Measurements from ENCODE around the gene COL11A2. TPM values are rescaled to one million over a fixed set of nuclear protein-coding genes. Genes with fewer than 3 reads are reported as not detected.

The COL11A2 gene
- total RNA-seq, 1 experiment from 2014 or later: 3.7 TPM

DNA sequence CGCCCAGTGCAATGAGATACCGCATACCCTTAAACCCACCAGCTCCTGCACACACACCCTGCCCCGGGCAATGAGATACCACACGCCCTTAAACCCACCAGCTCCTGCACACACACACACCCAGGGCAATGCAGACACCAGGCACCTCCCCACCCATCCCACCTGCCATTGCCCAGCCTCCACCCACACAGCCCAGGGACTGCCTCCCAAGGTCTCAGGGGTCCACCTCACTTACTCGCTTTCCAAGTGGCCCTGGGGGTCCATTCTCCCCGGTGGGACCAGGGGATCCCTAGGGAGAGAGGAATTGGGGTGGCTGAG is 24.0 kb downstream of the COL11A2 start:
- TF ChIP-seq, protein P1, sequence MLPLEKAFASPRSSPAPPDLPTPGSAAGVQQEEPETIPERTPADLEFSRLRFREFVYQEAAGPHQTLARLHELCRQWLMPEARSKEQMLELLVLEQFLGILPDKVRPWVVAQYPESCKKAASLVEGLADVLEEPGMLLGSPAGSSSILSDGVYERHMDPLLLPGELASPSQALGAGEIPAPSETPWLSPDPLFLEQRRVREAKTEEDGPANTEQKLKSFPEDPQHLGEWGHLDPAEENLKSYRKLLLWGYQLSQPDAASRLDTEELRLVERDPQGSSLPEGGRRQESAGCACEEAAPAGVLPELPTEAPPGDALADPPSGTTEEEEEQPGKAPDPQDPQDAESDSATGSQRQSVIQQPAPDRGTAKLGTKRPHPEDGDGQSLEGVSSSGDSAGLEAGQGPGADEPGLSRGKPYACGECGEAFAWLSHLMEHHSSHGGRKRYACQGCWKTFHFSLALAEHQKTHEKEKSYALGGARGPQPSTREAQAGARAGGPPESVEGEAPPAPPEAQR (CRISPR knock-in tag; IDR thresholded peaks at IDR 0.05): no peak
- TF ChIP-seq JAZF1 (CRISPR knock-in tag; IDR thresholded peaks at IDR 0.05): no peak
- no peak for TF ChIP-seq ZNF121 (CRISPR knock-in tag; IDR thresholded peaks at IDR 0.05)
- no peak for TF ChIP-seq IRF2 (CRISPR knock-in tag; IDR thresholded peaks at IDR 0.05; ENCODE audit: borderline replicate concordance, low read depth)
- TF ChIP-seq ZNF671 (CRISPR knock-in tag; IDR thresholded peaks at IDR 0.05): no peak
- TF ChIP-seq, protein P2, sequence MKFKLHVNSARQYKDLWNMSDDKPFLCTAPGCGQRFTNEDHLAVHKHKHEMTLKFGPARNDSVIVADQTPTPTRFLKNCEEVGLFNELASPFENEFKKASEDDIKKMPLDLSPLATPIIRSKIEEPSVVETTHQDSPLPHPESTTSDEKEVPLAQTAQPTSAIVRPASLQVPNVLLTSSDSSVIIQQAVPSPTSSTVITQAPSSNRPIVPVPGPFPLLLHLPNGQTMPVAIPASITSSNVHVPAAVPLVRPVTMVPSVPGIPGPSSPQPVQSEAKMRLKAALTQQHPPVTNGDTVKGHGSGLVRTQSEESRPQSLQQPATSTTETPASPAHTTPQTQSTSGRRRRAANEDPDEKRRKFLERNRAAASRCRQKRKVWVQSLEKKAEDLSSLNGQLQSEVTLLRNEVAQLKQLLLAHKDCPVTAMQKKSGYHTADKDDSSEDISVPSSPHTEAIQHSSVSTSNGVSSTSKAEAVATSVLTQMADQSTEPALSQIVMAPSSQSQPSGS (CRISPR knock-in tag; IDR thresholded peaks at IDR 0.05; ENCODE audit: borderline replicate concordance, low read depth): no peak
- TF ChIP-seq KAT7 (CRISPR knock-in tag; IDR thresholded peaks at IDR 0.05; ENCODE audit: borderline replicate concordance): no peak
- no peak for TF ChIP-seq NR2C2 (CRISPR knock-in tag; IDR thresholded peaks at IDR 0.05)
- TF ChIP-seq, protein P3, sequence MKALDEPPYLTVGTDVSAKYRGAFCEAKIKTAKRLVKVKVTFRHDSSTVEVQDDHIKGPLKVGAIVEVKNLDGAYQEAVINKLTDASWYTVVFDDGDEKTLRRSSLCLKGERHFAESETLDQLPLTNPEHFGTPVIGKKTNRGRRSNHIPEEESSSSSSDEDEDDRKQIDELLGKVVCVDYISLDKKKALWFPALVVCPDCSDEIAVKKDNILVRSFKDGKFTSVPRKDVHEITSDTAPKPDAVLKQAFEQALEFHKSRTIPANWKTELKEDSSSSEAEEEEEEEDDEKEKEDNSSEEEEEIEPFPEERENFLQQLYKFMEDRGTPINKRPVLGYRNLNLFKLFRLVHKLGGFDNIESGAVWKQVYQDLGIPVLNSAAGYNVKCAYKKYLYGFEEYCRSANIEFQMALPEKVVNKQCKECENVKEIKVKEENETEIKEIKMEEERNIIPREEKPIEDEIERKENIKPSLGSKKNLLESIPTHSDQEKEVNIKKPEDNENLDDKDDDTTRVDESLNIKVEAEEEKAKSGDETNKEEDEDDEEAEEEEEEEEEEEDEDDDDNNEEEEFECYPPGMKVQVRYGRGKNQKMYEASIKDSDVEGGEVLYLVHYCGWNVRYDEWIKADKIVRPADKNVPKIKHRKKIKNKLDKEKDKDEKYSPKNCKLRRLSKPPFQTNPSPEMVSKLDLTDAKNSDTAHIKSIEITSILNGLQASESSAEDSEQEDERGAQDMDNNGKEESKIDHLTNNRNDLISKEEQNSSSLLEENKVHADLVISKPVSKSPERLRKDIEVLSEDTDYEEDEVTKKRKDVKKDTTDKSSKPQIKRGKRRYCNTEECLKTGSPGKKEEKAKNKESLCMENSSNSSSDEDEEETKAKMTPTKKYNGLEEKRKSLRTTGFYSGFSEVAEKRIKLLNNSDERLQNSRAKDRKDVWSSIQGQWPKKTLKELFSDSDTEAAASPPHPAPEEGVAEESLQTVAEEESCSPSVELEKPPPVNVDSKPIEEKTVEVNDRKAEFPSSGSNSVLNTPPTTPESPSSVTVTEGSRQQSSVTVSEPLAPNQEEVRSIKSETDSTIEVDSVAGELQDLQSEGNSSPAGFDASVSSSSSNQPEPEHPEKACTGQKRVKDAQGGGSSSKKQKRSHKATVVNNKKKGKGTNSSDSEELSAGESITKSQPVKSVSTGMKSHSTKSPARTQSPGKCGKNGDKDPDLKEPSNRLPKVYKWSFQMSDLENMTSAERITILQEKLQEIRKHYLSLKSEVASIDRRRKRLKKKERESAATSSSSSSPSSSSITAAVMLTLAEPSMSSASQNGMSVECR (CRISPR knock-in tag; IDR thresholded peaks at IDR 0.05; ENCODE audit: borderline replicate concordance): no peak
- no peak for ATAC-seq
- no peak overlapping the region for H3K4me3 Mint-ChIP-seq

GRCh38 chr6:33167374-33168283 is 24.6 kb downstream of the COL11A2 start:
- Mint-ChIP-seq H3K27me3 (ENCODE audit: low read depth) (peaks cover 7% of the 10 kb centered on the region), H3K9me3 (no peaks in the 10 kb centered on the region), H3K27ac (no peak overlapping the region), H3K4me1 (0 out of 2 replicates have a peak, but pooled peaks cover 2% of the 10 kb centered on the region), H3K4me3 (no peak overlapping the region), H3K36me3 (no peaks in the 10 kb centered on the region)
- DNase-seq (ENCODE audit: low spot score) (no peak), ATAC-seq (no peak)
- ChIA-PET CTCF (interaction anchor here (1.0 kb wide), 1 partner anchor 43 kb away, joined by 3 read pairs; no protein-coding TSS in a partner anchor), POLR2A (no interaction called here)
- no peak for TF ChIP-seq TCF7 (CRISPR knock-in tag; IDR thresholded peaks at IDR 0.05; ENCODE audit: low read depth)
- TF ChIP-seq TP53 (CRISPR knock-in tag; IDR thresholded peaks at IDR 0.05): no peak
- TF ChIP-seq GTF2I (CRISPR knock-in tag; conservative IDR thresholded peaks at IDR 0.05): no peak
- no peak for TF ChIP-seq SP1 (CRISPR knock-in tag; conservative IDR thresholded peaks at IDR 0.05)
- no peak for TF ChIP-seq FOXJ3 (CRISPR knock-in tag; IDR thresholded peaks at IDR 0.05; ENCODE audit: borderline replicate concordance)
- TF ChIP-seq ZNF425 (CRISPR knock-in tag; conservative IDR thresholded peaks at IDR 0.05): no peak
- TF ChIP-seq NR1H2 (CRISPR knock-in tag; IDR thresholded peaks at IDR 0.05): no peak
- TF ChIP-seq, protein P4, sequence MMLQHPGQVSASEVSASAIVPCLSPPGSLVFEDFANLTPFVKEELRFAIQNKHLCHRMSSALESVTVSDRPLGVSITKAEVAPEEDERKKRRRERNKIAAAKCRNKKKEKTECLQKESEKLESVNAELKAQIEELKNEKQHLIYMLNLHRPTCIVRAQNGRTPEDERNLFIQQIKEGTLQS (CRISPR knock-in tag; conservative IDR thresholded peaks at IDR 0.05): no peak
- no peak for TF ChIP-seq MXD4 (CRISPR knock-in tag; IDR thresholded peaks at IDR 0.05; ENCODE audit: borderline replicate concordance)
- no peak for TF ChIP-seq ZNF219 (CRISPR knock-in tag; IDR thresholded peaks at IDR 0.05; ENCODE audit: borderline replicate concordance)
- TF ChIP-seq ZNF416 (CRISPR knock-in tag; IDR thresholded peaks at IDR 0.05): no peak
- no peak for TF ChIP-seq NFATC4 (CRISPR knock-in tag; IDR thresholded peaks at IDR 0.05)
- TF ChIP-seq MYBL2 (CRISPR knock-in tag; IDR thresholded peaks at IDR 0.05): no peak

More for the DNA sequence above, 24.0 kb downstream of the COL11A2 start:
- Mint-ChIP-seq H3K36me3 (no peaks in the 10 kb centered on the region), H3K27me3 (ENCODE audit: low read depth) (peaks cover 3% of the 10 kb centered on the region; the same call in 1 of the 2 replicates), H3K27ac (no peak overlapping the region), H3K4me1 (0 out of 2 replicates have a peak, but pooled peaks cover 5% of the 10 kb centered on the region), H3K9me3 (no peaks in the 10 kb centered on the region)
- ChIA-PET CTCF (interaction anchor here (1.0 to 1.3 kb wide), 2 partner anchors 44 to 184 kb away, joined by 3 to 4 read pairs; no protein-coding TSS in a partner anchor), POLR2A (no interaction called here)
- no peak for DNase-seq (ENCODE audit: low spot score)
